ENCODE results near the gene RPS3.
"Not testable (repeated sequence)": the region's sequence is repeated elsewhere in the genome, so short reads cannot be mapped to it uniquely, and the experiment has no call there.

RPS3 gene

DNA sequence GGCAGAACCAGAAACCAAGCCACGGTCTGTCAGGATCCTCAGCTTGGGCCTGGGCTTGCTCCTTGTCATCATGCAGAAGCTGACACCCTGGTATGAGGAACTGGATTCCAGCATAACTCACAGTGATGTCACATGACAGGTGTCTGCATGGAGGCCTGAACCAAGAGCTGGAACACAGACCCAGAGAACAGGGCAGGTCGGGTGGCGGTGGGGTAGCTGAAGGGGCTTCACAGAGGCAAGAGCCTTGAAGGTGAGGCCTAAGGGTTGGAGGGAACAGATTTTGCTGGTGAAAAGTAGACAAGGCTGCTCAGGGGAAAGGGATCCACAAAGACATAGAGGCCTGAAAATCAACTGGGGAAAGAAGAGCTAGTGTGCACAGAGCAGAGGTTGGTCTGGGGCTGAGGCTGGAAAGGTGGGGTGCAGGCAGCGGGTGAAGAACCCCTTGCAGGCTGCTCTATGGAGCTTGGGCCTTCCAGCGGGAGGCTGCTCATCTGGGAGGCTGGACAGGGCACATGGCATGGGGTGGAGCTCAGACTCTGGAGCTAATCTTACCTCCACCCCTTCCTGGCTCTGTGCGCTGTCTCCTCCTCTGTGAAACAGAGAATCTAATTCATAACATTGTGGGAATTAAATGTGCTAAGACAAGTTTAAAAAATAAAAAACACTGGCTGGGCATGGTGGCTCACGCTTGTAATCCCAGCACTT lies 18.4 kb upstream of the RPS3 start:
- no peak for DNase-seq

DNA sequence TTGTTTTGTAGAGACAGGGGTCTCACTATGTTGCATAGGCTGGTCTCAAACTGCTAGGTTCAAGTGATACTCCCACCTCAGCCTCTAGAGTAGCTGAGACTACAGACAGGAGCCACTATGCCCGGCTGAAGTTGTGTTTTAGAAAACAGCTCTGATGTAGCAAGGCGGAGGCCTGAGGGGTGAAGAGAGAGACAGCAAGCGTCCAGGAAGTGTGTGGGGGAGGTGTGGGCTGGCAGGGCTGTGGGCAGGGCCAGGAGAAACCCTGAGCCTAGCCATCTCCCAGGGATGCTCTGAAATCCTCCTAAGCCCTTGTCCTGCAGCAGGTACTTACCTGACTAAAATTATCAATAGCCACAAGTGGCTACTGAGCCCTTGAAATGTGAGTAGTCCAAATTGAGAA lies 16.1 kb upstream of the RPS3 start:
- DNase-seq, result no peak

DNA sequence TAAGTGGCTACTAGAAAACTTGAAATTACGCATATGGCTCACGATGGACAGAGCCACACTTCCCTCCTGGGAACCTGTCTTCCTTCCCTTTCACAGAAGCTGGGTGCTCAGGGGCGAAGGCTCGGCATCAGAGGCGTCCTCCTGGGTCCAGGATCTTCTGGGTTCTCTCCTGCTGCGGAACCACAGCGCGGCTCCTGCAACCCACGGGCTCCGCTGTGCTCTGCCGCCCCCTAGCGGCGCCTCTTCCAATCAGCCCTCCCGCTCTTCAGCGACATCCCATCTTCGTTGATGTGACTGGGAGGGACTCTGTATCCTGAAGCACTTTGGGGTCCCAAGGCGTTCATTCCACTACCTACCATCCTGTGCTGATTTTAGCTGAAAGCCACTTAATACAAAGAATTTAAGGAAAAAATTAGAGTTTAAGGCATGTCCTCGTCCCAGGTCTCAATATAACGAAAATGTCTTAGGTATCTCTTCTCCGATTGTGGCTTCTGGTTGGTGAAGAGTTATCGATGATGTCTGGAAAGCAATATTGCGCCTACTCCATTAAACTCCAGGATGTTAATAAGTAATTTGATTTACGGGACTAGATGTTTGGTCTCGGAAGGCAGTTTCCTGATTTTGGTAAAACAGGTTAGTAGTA lies 14.8 kb upstream of the RPS3 start:
- DNase-seq, result peak; percentile 87

DNA sequence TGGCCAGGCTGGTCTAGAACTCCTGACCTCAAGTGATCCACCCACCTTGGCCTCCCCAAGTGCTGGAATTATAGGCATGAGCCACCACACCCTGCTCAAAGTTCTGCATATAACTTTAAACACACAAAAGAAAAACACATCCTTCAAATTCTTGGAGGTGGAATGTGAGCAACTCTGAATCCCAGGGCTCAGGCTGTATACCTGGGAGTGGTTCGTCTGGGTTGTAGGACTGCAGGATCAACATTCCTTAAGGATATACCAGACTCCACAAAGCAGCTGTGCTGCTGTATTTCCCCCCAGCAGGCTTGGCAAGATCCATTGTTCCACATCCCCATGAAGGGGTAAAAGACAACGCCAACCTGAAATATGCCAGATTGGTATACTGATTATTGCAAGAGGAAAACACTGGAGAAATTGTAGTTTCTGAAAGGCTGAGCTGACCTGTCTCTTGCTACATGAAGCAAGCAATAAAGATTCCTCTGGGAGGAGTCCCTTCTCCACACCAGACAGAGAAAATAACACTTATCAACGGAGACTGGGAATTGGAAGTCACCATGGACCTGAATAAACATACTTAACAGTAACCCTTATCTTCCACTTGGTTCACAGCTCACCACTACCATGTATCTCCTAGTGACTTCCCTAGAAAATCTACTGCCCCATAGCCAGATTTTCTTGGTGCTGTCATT lies 12.2 kb upstream of the RPS3 start:
- no peak for DNase-seq

DNA sequence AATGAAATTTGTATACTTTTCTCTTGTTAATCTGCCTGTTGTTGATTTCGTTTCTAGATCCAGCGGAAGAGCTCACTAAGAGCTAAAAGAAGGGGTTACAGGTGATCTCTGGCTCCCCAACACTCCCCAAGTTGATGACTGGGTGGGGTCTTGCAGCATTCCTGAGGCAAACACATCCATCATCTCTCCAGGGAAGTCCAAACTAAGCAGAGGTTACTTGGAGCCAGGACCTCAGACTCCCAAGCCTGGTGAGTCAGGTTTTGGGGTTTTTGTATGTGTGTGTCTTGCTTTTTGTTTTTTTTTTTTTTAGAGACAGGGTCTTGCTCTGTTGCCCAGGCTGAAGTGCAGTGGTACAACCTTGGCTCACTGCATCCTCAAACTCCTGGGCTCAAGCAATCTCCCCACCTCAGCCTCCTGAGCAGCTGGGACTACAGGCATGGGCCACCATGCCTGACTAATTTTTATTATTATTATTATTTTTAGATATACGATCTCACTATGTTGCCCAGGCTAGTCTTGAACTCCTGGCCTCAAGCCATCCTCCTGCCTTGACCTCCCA lies 11.5 kb upstream of the RPS3 start:
- DNase-seq, result no peak

DNA sequence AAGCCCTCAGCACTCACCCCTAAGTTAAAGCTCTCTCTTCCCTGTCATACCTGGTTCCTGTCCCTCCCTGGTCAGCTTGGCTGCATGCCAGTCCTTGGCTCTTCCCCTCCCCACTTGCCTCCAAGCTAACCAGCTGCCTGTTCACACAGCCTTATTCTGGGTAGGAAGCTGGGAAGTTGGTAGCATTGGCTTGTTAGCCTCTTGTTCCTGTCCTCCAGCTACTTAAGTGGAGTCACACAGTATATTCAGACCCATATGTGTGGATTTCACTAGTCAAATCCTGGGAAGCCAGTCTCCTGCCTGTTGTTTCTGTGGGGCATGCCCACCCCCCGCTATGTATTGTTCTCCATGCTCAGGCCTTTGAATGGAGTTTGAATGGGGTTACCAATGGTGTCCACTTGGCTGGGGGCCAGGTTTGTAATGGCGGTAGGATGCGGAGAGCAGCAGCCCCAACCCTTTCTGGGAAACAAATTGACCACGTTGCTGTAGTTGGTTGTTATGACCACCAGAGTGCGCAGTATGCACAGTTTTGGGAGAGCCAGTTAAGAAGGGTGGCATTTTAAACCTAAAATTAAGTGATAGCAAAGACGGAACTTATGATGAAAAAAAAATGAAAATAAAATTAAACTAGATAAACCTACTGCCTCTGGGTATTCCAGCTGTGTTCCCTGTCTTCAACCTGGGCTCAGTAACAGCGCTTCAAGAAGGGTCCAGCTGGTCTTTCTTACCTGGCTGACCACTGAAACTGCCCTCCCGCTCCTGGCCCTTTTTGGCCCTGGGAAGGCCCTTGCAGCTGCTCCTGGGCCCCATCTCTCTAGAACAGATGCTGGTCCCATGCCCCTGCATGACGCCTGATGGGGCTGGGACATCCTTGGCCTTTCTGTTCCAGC lies 10.7 kb upstream of the RPS3 start:
- peak; percentile 71 for DNase-seq

DNA sequence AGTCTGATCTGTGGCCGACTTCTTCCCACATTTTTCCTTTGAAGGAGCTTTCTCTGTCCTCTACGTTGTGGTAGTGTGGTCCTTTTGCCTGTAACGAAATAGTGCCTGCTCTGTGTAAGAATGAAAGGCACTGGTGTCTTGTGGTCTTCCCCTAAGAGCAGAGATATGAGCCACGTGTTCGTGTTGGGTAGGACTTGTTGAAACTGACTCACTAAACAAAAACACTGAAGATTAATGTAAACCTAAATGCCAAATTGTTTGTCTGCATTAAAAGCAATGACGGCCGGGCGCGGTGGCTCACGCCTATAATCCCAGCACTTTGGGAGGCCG lies 10.1 kb upstream of the RPS3 start:
- no peak for DNase-seq

DNA sequence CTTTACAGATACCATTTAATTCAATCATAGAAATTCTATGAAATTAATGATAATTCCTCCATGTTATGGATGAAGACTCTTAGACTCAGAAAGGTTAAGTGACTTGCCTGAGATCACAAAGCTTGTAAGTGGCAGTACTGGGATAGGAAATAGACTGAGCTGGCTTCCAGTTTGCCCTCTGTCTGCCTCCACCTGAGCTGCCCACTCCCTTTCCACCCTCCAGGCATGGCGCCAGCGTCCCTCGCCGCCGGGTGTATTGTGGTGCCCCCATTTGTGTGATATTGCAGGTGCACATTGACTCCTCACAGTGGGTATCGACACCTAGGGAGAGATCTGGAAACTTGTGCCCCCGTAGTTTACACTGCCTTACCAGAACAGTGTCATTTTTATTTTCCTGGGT lies 9.4 kb upstream of the RPS3 start:
- no peak for DNase-seq

DNA sequence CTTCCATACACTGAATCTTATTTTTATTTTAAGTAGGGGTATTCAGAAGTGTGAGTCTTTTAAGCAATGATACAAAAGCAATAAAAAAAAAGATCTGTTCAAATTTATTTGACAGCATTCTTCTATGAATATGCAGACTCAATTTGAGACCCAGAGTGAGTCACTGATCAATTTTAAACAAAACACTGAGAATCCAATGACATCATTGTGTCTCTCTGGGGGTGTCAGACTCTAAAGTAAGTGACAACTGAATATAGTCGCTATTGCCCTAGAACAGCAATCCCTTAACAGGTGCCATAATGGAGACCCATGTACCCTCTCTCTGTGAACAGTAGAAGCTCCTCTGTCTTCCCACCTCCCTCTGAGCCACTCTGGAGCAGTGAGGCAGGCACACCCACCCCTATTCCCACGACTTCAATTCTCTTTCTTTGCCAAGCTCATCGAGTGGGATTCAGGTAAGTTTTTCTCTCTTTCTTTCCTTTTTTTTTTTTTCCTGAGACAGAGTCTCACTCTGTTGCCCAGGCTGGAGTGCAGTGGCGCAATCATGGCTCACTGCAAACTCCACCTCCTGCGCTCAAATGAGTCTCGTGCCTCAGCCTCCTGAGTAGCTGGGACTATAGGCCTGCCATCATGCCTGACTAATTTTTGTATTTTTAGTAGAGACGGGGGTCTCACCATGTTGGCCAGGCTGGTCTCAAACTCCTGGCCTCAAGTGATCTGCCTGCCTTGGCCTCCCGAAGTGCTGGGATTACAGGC lies 5.1 kb upstream of the RPS3 start:
- no peak for DNase-seq

DNA sequence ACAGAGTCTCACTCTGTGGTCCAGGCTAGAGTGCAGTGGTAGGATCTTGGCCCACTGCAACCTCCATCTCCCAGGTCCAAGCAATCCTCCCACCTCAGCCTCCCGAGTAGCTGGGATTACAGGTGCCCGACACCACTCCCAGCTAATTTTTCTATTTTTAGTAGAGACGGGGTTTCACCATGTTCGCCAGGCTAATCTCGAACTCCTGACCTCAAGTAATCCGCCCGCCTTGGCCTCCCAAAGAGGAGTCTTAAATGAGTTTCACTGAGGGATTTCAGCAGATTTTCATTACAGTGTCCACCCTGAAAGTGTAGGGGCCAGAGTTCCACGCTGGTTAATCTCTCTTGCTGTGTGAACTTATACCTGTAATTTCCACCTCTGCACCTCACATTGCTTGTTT lies 412 bp upstream of the RPS3 start:
- no peak for DNase-seq

DNA sequence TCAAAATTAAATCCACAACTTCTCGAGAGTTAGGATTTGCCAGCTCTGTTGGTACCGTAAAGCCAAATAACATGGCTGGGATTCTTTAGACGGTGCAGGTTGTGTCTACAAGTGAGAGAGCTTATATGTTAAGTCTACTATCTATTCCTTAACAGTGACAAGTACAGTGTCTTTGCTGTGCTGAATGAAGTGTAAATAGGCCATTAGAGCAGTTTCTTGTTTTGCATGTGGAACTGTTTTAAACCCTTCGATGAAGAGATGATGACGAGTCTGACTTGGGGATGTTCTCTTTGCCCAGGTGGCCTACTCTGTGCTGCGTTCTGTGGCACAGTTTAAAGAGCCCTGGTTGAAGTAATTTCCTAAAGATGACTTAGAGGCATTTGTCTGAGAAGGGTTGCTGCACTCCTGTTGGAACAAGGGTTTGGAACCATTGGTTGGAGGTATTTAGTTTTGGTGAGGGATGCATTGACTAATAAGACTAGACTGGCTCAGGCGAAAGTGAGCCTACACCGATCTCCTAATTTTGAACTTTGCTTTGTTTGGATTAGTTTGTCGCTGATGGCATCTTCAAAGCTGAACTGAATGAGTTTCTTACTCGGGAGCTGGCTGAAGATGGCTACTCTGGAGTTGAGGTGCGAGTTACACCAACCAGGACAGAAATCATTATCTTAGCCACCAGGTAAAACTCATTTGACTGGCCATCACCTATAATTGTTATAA lies 988 bp downstream of the RPS3 start:
- no peak for DNase-seq

DNA sequence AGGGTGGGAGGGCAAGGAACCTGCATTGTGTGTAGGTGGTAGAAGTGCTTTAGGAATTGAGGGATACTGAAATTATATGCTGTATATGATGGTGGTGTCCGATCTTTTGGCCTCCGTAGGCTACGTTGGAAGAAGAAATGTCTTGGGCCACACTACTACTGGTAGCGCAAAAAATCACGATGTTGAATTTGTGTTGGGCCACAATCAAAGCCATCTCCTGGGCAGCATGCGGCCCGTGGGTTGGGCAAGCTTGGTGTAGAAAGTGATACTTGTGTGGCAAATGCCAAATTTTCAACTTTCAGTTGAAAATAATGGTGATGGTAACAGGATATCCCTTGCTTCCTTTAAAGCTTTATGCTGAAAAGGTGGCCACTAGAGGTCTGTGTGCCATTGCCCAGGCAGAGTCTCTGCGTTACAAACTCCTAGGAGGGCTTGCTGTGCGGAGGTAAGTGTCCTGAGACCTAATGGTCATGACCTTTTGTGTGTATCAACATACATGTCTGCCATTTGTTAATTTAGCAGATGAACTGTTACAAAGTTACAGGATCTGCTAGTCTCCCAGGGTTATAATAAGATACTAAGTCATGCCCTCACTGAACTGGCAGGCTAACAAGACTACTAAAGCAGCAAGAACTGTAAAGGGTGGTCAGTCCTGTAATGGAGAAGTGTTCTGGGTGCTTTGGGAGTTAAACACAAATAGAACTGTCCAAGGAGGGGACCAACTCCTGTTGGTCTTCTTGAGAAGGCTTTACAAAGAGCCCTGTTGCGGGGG lies 2.9 kb downstream of the RPS3 start:
- no peak for DNase-seq

DNA sequence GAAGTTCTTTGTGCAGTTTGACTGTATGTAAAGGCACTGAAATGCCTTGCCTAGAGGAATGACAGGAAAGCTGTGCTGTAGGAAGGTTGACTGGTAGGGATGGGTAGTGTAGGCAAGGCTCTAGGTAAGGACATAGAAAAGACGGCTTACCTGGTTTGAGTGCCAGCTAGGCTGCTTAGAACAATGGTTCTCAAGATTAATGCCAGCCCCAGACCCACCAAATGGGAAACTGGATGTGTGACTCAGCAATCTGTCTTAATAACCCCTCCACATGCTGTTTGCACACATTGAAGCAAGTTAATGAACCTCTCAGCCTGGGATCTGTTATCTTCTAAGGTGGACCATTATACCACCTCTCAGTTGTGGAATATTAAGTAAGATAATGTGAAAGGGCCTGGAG lies 3.7 kb downstream of the RPS3 start:
- DNase-seq, result no peak

DNA sequence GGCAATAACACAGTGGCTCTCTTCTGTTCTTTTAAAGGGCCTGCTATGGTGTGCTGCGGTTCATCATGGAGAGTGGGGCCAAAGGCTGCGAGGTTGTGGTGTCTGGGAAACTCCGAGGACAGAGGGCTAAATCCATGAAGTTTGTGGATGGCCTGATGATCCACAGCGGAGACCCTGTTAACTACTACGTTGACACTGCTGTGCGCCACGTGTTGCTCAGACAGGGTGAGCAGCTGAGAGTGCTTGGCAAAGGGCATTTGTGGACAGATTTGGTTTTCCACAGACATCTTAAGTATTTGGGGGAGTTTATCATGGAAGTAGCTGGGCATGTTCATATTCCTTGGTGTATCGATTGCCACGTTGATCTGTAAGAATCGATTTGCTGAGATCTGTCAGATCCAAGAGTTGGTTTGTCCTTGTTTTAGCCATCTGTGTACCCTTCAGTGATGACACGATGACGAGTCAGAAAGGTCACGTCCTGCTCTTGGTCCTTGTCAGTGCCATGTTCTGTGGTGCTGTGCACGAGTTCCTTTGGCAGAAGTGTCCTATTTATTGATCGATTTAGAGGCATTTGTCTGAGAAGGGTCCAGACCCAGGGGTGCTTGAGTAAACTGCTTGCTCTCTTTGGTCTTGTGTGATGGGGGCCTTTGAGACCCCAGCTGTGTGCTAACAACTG lies 4.8 kb downstream of the RPS3 start:
- DNase-seq, result no peak

DNA sequence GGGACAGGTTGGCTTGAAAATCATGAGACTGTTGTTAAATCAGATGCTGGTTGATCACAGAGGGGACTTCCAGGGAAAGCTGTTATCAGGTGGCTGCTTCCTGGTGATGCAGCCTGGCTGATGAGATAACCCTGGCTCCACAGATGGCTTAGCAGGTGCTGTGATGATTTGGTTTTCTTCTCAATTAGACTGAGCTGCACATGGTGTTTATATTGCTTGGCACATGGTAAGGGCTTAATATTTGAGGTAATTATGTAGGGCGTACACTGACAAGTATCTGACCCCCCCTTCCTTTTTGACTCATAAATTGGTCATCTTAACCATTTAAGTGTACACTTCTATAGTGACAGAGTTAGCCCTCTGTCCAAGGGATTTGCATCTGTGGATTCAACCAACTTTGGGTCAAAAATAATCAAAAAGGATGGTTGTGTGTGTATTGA lies 7.0 kb downstream of the RPS3 start:
- DNase-seq, result no peak

DNA sequence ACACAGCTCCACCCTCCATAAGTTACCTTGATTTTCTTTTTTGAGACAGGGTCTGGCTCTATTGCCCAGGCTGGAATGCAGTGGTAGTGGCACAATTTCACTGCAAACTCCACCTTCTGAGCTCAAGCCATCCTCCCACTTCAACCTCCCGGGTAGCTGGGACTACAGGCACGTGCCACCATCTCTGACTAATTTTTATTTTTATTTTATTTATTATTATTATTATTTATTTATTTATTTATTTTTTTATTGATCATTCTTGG lies 9.6 kb downstream of the RPS3 start:
- no peak for DNase-seq

DNA sequence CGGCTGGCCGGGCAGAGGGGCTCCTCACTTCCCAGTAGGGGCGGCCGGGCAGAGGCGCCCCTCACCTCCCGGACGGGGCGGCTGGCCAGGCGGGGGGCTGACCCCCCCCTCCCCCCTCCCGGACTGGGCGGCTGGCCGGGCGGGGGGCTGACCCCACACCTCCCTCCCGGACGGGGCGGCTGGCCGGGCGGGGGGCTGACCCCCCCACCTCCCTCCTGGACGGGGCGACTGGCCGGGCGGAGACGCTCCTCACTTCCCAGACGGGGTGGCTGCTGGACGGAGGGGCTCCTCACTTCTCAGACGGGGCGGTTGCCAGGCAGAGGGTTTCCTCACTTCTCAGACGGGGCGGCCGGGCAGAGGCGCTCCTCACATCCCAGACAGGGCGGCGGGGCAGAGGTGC lies 10.7 kb downstream of the RPS3 start:
- not testable (repeated sequence) for DNase-seq

DNA sequence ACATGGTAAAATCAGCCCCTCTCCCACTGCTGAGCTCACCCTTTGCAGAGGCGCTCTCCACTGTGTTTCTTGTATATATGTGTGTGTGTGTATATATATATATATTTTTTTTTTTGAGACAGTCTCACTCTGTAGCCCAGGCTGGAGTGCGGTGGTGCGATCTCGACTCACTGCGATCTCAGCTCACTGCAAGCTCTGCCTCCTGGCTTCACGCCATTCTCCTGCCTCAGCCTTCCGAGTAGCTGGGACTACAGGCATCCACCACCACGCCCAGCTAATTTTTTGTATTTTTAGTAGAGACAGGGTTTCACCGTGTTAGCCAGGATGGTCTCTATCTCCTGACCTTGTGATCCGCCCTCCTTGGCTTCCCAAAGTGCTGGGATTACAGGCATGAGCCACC lies 13.8 kb downstream of the RPS3 start:
- not testable (repeated sequence) for DNase-seq

DNA sequence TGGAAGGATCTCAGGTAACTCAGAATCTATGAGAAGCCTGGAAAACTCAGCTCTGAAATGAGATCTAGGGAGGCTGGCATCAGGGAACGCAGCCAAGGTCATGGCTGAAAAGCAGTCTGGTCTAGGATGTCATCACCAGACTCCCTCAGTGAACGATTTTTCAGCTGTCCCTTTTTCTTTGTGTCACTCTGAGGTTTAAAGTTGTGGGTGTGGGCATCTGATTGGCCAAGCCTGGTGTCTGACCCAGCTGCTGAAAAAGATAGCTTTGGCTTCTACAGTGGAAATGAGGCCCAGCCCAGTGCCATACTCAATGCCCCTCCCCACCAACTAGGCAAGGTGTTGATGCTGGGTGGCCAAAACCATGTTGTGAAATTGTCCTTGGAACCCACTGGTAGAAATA lies 14.5 kb downstream of the RPS3 start:
- no peak for DNase-seq

DNA sequence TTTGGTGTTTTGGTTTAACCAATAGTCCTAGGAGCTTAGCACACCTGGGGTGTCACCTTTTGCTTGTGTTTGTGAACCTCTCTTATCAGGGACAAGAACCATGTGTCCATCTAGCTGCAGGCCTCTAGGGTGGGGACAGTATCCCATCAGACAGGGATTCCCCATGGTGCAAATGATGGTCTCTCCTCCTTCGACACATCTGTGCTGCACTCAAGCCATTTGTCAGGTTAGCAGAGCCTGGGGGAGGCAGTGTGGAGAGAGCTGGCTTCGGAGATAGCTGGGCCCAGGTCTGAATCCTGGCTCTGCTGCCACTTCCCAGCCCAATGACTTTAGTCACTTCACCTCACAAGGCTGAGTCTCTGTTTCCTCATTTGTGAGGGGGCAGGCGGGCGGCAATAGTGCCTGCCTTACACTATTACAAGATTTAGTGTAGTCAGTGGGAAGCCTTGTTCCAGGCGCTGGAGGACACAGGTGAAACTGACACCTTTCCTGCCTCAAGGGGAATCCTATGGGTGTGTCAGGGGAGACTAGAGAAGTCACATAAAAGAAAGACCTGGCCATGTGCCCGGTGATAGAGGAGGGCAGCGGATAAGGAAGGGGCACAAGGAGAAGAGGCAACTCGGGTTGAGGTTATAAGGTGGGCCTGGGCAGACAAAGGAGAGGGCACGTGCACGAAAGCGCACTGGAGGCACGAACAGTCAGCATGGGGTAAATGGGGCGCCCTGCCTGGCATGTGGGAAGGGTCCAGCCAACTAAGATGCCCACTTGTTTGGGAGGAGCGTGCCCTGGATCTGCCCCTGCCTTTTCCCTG lies 21.1 kb downstream of the RPS3 start:
- DNase-seq, result no peak
